GM19324 (cell line): ENCODE measurements around the gene ZNF565.
"Not testable (repeated sequence)": the region's sequence is repeated elsewhere in the genome, so short reads cannot be mapped to it uniquely, and the experiment has no call there.

Experiments used
- ATAC-seq: cut with Tn5 transposase; IDR thresholded peaks from one replicate; pipeline ENCODE4 v1.9.1; 2021; ENCODE audit warnings: mild to moderate bottlenecking, moderate library complexity; ENCODE audit not compliant: unreplicated experiment, low FRiP score

The ZNF565 gene

DNA sequence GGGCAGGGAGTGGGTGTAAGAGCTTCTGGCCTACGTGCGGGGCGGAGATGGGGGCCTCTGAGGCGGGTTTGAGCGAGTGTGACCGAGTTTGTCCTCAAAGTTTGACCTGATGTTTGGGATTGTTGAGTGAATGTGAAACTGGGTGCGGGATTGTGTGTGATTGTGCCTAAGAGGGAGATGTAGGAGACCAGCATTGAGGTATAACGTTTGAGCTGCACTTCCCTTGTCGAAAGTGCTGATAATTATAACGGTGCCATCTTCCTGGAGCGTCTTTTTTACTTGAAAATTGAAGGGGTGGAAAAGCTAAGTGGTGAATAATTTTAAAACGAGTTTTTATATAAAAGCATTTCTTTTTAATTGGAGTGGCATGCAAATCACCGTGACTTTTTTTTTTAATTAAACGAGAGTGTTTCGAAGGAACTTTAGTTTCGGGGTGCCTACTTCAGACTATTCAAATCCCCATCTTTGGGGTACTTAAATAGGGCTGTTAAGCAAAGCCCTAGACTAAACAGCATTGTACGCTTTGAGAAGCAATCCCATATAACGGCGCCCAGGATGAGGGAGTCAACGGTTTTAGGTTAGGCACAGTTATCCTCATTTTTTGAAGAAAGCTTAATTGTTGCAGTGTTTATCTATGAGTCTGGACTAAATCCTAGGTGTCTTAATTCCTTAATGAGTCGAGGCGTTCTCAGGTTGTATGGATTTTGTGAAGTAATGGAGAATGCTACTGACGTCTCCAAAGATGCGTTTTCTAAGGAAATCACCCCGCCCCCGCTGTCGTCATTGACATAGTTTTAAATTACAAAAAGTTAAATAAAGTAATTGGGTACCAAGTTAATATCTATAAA, 1.0 kb upstream of the ZNF565 start:
- no peak for ATAC-seq

DNA sequence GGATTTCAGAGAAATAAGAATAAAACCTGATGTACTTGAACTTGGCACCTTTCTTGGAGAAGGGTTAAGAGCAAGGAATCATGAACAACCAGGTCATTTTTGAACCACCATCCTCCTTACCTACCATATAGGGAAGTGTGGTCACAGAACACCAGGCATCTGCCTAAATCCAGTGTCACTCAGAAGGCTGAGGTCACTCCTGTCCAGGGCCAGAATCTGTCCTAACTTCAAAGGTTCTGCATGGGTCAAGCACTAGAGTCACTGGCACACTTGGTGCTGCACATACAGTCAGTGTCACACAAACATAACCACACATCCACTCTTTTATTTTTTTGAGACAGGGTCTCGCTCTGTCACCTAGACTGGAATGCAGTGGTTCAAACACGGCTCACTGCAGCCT, 1.6 kb downstream of the ZNF565 start:
- no peak for ATAC-seq

DNA sequence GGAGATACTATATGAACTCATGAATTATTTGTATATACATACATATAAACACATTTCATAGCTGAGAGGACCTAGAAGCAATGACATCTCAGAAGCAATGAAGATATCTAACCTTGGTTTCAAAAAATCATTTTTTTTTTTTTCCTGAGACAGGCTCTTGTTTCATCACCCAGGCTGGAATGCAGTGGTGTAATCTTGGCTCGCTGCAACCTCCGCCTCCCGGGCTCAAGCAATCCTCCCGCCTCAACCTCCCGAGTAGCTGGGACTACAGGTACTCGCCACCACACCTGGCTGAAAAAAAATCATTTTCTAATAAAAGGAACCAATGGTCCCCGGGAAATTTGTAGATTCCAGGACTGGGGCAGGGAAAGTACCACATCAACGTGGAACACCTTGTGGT, 4.0 kb downstream of the ZNF565 start:
- no peak for ATAC-seq

DNA sequence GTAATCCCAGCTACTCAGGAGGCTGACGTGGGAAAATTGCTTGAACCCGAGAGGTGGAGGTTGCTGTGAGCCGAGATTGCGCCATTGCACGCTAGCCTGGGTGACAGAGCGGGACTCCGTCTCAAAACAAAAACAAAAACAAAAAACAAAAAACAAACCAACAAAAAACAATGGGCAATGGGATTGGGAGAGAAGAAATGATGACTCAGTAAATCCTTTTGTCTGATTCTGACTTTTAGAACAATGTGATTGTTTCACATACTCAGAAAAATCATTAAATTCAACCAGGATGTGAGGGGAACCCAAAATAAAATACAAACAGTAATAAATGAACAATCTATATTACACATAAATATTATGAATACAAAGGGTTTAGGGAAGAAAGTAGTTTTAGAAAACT, 5.1 kb downstream of the ZNF565 start:
- no peak for ATAC-seq

DNA sequence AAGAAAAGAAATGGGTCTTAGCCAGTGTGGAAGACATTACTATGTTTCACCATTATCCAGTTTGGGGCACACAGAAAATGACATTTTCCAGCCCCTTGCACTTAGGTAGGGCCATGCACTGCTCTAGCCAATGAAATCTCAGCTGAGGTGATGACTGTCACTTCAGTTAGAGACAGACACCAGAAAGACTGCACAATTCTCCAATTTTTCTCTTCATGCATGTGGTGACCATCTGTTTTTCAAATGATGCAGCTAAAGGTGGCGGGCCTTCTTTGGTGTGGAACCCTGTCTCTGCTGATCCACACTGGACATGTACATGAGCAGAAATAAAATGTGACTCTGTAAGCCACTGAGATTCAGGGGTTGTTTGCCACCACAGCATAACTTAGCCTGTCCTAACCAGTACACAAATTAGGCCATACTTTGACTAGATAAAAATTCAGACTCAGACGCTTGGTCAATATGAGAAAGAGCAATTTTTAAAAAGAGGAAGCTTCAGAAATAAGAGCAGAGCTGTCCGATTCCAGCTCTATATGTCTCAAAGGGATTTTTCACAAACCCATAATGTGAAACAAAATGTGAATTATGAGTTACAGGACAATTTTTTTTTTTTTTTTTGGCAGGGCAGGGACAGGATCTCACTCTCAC, 6.7 kb downstream of the ZNF565 start:
- no peak for ATAC-seq

DNA sequence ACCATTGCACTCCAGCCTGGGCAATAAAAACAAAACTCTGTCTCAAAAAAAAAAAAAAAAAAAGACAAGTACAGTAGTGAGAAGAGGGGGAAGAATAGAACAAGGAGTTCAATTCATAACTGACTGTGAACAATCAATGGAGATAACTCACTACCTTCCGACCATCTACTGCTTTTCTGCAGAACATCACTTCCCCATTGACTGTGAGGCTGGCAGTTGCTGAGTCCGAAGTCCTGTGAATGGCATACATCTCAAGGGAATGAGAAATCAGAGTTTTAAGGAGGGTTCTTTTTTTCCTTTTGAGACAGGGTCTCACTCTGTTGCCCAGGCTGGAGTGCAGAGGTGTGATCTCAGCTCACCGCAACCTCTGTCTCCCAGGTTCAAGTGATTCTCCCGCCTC, 11.2 kb downstream of the ZNF565 start:
- no peak for ATAC-seq

DNA sequence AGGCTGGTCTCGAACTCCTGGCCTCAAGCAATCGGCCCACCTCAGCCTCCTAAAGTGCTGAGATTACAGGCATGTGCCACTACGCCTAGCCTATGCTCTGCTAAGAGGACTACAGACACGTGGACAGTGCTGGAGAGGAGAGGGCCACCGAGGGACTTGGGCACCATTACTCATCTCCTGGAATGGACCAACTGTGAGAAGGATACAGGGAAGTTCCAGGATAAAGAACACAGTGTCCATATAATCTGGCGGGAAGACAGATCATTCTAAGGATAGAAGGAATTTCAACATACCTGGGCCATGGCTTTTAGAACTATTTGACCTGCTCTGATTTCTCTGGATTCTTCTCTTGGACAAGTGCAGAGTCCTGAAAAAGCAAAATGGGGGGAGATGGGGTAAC, 12.8 kb downstream of the ZNF565 start:
- no peak for ATAC-seq

DNA sequence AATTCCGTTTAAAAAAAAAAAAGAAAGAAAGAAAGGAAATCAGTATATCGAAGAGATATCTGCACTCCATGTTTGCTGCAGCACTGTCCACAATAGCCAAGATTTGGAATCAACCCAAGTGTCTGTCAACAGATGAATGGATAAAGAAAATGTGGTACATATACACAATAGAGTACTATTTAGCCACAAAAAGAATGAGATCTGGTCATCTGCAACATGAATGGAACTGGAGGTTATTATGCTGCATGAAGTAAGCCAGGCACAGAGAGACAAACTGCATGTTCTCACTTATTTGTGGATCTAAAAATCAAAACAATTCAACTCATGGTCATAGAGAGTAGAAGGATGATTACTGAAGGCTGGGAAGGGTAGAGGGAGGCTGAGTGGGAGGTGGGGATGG, 16.3 kb downstream of the ZNF565 start:
- ATAC-seq: no peak

DNA sequence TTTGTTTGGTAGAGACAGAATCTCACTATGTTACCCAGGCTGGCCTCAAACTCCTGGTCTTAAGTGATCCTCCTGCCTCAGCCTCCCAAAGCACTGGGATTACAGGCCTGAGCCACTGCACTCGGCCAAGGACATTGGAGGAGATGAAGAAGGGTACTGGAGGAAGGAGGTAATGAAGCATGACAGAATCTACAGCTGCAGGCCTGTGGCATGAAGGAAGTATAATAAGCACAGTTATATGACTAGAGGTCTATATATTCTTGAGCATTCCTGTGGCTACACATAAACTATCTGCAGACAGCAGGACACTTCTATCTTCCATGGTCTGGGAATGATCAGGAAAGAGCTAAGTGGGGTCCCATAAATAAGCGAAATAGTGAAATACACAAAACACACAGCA, 18.2 kb downstream of the ZNF565 start:
- ATAC-seq: no peak

DNA sequence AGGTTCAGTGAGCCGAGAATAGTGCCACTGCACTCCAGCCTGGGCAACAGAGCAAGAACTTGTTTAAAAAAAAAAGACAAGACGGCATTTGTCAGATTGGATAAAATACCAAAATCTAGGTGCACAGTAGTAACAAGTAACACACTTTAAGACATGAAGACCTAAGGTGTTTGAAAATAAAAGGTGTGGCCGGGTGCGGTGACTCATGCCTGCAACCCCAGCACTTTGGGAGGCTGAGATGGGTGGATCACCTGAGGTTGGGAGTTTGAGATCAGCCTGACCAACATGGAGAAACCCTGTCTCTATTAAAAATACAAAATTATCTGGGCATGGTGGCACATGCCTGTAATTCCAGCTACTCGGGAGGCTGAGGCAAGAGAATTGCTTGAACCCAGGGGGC, 27.7 kb downstream of the ZNF565 start:
- ATAC-seq: not testable (repeated sequence)

DNA sequence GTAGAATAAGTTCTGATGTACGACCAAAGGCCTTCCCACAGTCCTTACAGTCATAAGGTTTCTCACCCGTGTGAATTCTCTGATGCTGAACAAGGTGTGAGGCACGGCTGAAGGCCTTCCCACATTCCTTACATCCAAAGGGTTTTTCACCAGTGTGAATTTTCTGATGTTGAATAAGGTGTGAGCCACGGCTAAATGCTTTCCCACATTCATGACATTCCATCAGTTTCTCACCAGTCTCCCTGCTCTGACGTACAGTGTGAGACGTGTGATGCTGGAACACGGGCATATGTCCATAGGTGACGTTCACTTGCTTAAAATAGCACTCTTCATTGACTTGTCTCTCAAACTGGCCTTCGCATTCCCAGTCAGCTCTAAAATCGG, 31.2 kb downstream of the ZNF565 start:
- no peak for ATAC-seq

DNA sequence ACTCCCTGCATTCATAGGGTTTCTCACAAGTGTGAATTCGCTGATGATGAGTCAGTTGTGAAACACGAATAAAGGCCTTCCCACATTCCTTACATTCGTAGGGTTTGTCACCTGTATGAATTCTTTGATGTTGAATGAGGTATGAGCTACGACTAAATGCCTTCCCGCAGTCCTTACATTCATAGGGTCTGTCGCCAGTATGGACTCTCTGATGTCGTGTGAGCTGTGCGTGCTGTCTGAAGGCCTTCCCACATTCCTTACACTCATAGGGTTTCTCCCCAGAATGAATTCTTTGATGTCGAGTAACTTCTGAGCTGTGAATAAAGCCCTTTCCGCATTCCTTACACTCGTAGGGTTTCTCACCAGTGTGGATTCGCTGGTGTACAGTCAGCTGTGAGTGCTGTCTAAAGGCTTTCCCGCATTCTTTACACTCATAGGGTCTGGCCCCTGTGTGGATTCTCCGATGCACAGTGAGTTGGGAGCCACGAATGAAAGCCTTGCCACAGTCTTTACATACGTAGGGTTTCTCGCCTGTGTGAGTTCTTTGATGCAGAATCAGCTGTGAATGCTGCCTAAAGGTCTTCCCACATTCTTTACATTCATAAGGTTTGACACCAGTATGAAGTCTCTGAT, 31.7 kb downstream of the ZNF565 start:
- ATAC-seq: no peak

DNA sequence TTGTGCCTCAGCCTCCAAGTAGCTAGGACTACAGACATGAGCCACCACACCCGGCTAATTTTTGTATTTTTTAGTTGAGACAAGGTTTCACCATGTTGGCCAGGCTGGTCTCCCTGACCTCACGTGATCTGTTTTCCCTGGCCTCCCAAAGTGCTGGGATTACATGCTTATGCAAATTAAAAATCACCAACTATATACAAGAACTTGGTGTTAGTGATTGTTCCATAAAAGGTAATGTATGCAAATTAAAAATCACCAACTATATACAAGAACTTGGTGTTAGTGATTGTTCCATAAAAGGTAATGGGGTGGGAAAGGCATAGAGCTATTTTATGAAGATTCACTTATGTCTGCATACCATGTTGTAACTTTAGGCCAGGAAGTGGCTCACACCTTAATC, 35.4 kb downstream of the ZNF565 start:
- not testable (repeated sequence) for ATAC-seq

DNA sequence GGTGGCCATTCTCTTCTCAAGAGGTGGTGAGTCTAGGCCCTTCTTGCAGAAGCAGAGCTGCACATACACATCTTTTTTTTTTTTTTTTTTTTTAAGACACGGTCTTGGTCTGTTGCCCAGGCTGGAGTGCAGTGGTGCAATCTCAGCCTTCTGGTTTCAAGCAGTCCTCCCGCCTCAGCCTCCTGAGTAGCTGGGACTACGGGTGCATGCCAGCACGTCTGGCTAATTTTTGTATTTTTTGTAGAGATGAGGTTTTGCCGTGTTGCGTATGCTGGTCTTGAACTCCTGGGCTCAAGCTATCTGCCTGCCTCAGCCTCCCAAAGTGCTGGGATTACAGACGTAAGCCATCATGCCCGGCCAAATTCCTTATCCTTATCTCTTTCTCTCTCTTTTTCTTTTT, 40.6 kb downstream of the ZNF565 start:
- ATAC-seq: not testable (repeated sequence)

DNA sequence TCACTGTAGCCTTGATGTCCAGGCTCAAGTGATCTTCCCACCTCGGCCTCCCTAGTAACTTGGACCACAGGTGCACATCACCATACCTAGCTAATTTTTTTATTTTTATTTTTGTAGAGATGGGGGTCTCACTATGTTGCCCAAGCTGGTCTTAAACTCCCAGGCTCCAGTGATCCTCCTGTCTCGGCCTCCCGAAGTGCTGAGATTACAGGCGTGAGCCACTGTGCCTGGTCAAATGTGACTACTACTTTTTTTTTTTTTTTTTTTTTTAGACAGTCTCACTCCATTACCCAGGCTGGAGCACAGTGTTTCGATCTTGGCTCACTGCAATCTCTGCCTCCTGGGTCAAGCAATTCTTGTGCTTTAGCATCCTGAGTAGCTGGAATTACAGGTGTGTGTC, 41.6 kb downstream of the ZNF565 start:
- ATAC-seq: no peak

DNA sequence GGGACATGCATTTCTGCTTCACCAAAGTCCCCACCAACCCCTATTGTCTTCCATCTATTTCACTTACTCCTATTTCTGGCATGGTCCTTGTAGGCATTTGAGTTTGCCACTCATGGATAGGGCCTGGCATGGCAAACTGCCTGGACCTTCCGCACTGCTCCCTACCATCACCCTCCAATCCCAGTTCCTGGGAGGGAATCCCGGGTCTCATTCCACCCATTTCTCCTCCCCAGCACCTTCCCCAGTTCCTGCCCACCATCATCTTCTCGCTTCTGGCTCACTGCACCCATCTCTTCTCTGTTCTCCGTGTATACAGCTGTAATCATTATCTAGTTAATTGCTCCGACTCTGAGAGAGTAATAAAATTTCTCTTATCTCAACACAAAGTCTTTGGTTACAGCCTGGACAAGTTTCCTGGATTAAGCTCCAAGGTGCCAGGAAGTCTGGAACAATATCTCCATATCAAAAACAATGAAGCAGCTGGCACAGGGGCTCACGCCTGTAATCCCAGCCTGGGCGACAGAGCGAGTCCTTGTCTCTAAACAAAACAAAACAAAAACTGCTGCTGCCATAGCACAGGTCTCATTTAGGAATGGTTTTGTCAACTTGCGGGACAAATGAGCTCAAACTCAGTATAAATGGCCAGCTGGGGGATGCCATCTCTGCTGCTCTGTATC, 45.2 kb downstream of the ZNF565 start:
- ATAC-seq: no peak

DNA sequence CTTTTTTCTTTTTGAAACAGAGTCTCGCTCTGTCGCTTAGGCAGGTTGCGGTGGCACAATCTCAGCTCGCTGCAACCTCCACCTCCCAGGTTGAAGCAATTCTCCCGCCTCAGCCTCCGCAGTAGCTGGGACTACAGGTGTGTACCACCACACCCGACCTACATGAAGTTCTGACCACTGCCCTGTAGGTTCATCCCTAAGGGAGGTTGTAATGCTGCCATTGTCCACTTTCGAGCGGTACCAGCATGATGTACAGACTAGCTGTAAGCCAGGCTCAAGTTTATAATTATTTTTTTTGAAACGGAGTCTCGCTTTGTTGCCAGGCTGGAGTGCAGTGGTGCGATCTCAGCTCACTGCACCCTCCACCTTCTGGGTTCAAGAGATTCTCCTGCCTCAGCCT, 50.7 kb downstream of the ZNF565 start:
- ATAC-seq: no peak

DNA sequence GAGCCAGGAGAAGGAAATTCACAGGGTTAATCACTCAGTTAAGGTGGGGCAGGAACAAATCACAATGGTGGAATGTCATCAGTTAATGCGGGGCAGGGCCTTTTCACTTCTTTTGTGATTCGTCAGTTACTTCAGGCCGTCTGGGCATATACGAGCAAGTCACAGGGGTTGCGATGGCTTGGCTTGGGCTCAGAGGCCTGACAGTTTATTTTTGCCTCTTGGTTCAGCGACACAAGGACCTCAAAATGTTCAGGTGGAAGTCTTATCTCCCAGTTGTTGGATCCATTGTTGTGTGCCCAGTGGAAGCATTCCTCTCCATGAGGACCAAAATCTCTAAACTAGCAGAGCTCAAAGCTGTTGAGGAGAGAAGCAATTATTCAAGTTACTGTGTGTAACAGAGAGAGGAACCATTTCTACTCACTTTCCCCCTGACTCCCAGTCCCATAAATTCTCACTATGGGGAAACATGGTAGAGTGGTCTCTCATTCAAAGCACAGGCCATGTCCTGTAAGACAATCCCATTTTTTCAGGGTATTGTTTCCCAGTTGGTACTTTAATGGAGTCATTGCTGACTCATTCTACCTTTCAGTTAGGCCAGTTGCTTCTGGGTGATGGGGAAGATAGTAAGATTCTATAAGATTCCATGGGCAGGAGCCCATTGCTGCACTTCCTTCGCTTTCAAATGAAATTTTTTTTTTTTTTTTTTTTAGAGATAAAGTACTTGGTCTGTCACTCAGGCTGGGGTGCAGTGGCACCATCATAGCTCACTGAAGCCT, 53.5 kb downstream of the ZNF565 start:
- ATAC-seq: no peak

DNA sequence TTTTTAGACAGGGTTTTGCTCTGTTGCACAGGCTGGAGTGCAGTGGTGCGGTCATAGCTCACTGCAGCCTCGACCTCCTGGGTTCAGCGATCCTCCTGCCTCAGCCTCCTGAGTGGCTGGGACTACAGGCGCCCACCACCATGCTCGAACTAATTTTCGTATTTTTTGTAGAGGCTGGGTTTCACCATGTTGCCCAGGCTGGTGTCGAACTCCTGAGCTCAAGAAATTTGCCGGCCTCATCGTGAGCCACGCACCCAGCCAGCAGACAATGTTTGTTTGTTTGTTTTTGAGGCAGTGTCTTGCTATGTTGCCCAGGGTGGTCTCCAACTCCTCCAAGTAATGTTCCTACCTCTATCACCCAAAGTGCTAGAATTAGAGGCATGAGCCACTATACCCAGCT, 61.3 kb downstream of the ZNF565 start:
- ATAC-seq: no peak

DNA sequence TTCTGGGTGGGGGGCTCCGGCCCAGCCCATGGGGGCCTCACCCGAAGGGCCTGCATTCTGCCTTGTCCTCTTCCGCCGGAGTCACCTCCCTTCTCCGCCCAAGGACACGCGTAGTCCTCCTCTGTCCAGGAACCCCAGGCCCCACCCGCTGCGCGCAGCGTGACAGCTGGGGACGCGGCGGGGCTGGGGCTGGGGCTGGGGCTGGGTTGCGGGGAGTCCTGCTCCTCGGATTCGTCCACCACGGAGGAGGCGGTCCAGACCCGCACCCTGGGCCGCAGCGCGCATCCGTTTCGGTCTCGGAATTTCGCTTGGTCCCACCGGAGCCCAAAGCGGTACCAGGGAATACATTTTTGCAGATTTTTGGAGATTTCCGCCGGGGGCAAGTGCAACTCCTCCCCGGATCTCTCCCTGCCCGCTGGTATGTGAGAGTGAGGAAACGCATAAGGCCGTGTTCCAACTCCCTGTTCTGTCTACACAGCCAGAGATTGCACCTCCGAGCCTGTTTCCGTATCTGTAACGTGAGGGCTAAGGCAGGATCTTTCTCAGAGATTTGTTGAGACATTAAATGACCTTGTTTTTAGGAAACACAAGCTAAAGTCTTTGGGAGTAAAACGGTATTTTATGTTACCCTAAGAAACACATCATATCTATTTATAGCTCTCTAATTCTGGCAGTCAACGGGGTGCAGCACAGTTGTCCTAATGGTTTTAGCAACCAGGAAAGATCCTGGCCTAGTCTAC, 61.9 kb downstream of the ZNF565 start, which contains the start of gene COX7A1:
TSS of gene COX7A1 (minus strand) at position 96 of the 740 bp plus-strand sequence. CDS start at position 56, 40 bp downstream.
- no peak for ATAC-seq
